Fibroblast of lung (primary cell): ENCODE measurements around the gene RPL36AL. TPM values are rescaled to one million over a fixed set of nuclear protein-coding genes. Genes with fewer than 3 reads are reported as not detected.
"Not testable (repeated sequence)": the region's sequence is repeated elsewhere in the genome, so short reads cannot be mapped to it uniquely, and the experiment has no call there.

Experiments used
- DNase-seq, 2 donors: peaks; one replicate each; pipeline versions ENCODE4 v3.0.0 to v3.0.0-alpha.2; 2010; ENCODE audit warnings: low read depth in 2 of 2
- H2AFZ ChIP-seq: 2 replicates; pipeline ENCODE4 v1.5.1; 2012; ENCODE audit warnings: low read length, control low read depth, inconsistent platforms
- H3K27ac ChIP-seq: 2 replicates; pipeline ENCODE4 v1.5.1; 2011; ENCODE audit warnings: low read length, control low read depth; ENCODE audit not compliant: insufficient read depth
- H3K27me3 ChIP-seq: 2 replicates; pipeline ENCODE4 v1.5.1; 2011; ENCODE audit warnings: mild to moderate bottlenecking, low read length; ENCODE audit not compliant: control insufficient read depth, insufficient read depth
- H3K36me3 ChIP-seq: 2 replicates; pipeline ENCODE4 v1.5.1; 2011; ENCODE audit warnings: low read length; ENCODE audit not compliant: control insufficient read depth, insufficient read depth
- H3K4me1 ChIP-seq: 2 replicates; pipeline ENCODE4 v1.5.1; 2011; ENCODE audit warnings: low read length; ENCODE audit not compliant: control insufficient read depth, insufficient read depth; ENCODE audit errors: extremely low read depth
- H3K4me2 ChIP-seq: 2 replicates; pipeline ENCODE4 v1.5.1; 2011; ENCODE audit warnings: low read length, control low read depth; ENCODE audit not compliant: insufficient read depth; ENCODE audit errors: extremely low read depth
- H3K4me3 ChIP-seq, 4 experiments: fragments of 200-600 bp in 1 of 4; sonication (generic) in 1 of 4; replicated peaks in 1 of 4; 2 replicates each; pipeline ENCODE4 v1.5.1; 2011 to 2016; ENCODE audit warnings: low read length in 4 of 4, low read depth in 3 of 4, mild to moderate bottlenecking in 3 of 4, control low read depth in 2 of 4, inconsistent platforms in 1 of 4, mixed read lengths in 1 of 4; ENCODE audit not compliant: insufficient read depth in 1 of 4; ENCODE audit errors: control extremely low read depth in 1 of 4
- H3K79me2 ChIP-seq: 2 replicates; pipeline ENCODE4 v1.5.1; 2012; ENCODE audit warnings: mild to moderate bottlenecking, low read length, inconsistent platforms; ENCODE audit not compliant: control insufficient read depth, insufficient read depth
- H3K9ac ChIP-seq: 2 replicates; pipeline ENCODE4 v1.5.1; 2011; ENCODE audit warnings: mild to moderate bottlenecking, low read length, control low read depth; ENCODE audit not compliant: insufficient read depth
- H3K9me3 ChIP-seq: 2 replicates; pipeline ENCODE4 v1.5.1; 2012; ENCODE audit warnings: low read depth, low read length; ENCODE audit not compliant: control insufficient read depth, insufficient read depth
- H4K20me1 ChIP-seq: 2 replicates; pipeline ENCODE4 v1.5.1; 2011; ENCODE audit warnings: low read length; ENCODE audit not compliant: control insufficient read depth, insufficient read depth; ENCODE audit errors: extremely low read depth
- EZH2 ChIP-seq: IDR thresholded peaks from 2 replicates; pipeline ENCODE4 v1.5.1; 2012; ENCODE audit warnings: low read length, control low read depth, mild to moderate bottlenecking; ENCODE audit errors: missing control alignments
- polyA plus RNA-seq, 2 donors: library from polyadenylated mRNA; depleted of rRNA in 1 of 2; stranded (reverse) in 1 of 2; unstranded in 1 of 2; fragments of >200 nt; gene quantifications; 2 replicates each; pipeline ENCODE4 v1.2.1, GENCODE V29; 2011 to 2012; ENCODE audit warnings: missing spikeins in 1 of 2
- total RNA-seq: library from RNA; depleted of rRNA; stranded (reverse); fragments of >200 nt; gene quantifications from 2 replicates; pipeline ENCODE4 v1.2.1, GENCODE V29; 2014
- TF ChIP-seq, protein P1 (sequence below), 2 donors: IDR thresholded peaks in 1 of 2; conservative IDR thresholded peaks in 1 of 2; 1 replicate in 1 of 2; 2 replicates in 1 of 2; pipeline ENCODE4 v1.5.1; 2011 to 2012; ENCODE audit warnings: low read length in 2 of 2, control low read depth in 1 of 2, inconsistent platforms in 1 of 2, low read depth in 1 of 2, mild to moderate bottlenecking in 1 of 2

RPL36AL gene
- total and polyA plus RNA-seq, 2 donors (not counting 1 experiment from before 2014, with no cell fraction given): 281 to 383 TPM

DNA sequence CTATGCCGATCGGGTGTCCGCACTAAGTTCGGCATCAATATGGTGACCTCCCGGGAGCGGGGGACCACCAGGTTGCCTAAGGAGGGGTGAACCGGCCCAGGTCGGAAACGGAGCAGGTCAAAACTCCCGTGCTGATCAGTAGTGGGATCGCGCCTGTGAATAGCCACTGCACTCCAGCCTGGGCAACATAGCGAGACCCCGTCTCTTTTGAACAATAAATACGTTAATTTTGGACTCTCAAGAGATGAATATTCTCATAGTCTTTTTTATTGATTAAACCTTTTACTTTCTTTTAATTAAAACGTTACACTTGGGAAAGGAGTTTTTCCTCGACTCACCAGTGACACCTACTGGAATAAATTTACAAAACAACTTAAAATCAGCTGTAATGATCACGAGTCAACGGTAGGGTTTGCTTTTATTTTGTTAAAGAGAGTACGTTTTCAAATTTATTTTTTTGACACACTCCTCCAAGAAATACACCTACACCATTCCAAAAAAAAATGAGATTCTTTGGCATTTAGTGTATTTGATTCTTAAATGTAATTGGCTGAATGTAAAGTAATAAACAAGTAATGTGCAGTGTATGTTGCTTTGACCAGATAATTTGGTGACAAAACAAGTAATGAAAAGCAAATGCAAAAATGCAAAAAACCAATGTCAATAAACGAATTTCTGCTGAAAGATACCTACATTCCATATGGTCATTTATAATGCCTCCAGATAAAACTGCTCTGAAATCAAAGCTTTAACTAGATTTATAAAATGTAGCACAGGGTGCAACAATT lies 33.6 kb downstream of the RPL36AL start:
- H3K36me3 ChIP-seq: peaks cover 9% of the 10 kb centered on the region
- H3K27ac ChIP-seq: peak overlapping the region; percentile 5
- no peaks in the 10 kb centered on the region for H3K4me1 ChIP-seq
- H4K20me1 ChIP-seq: no peaks in the 10 kb centered on the region
- H3K79me2 ChIP-seq: peaks cover 41% of the 10 kb centered on the region
- TF ChIP-seq, protein P1, sequence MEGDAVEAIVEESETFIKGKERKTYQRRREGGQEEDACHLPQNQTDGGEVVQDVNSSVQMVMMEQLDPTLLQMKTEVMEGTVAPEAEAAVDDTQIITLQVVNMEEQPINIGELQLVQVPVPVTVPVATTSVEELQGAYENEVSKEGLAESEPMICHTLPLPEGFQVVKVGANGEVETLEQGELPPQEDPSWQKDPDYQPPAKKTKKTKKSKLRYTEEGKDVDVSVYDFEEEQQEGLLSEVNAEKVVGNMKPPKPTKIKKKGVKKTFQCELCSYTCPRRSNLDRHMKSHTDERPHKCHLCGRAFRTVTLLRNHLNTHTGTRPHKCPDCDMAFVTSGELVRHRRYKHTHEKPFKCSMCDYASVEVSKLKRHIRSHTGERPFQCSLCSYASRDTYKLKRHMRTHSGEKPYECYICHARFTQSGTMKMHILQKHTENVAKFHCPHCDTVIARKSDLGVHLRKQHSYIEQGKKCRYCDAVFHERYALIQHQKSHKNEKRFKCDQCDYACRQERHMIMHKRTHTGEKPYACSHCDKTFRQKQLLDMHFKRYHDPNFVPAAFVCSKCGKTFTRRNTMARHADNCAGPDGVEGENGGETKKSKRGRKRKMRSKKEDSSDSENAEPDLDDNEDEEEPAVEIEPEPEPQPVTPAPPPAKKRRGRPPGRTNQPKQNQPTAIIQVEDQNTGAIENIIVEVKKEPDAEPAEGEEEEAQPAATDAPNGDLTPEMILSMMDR (conservative IDR thresholded peaks at IDR 0.05 in 1 of 2, IDR thresholded peaks at IDR 0.05 in 1 of 2; ENCODE audit: low read depth in 1 of 2, low read length in 2 of 2): peak; percentile 56 to 68
- TF ChIP-seq EZH2: no peak
- H3K4me3 ChIP-seq: peak overlapping the region; percentile 23 to 50 (median 26)
- H2AFZ ChIP-seq: peak overlapping the region; percentile 43
- DNase-seq: peak; percentile 73 to 89
- H3K27me3 ChIP-seq: no peaks in the 10 kb centered on the region
- H3K9ac ChIP-seq: no peak overlapping the region
- peak overlapping the region; percentile 58 for H3K4me2 ChIP-seq
- H3K9me3 ChIP-seq: no peaks in the 10 kb centered on the region

DNA sequence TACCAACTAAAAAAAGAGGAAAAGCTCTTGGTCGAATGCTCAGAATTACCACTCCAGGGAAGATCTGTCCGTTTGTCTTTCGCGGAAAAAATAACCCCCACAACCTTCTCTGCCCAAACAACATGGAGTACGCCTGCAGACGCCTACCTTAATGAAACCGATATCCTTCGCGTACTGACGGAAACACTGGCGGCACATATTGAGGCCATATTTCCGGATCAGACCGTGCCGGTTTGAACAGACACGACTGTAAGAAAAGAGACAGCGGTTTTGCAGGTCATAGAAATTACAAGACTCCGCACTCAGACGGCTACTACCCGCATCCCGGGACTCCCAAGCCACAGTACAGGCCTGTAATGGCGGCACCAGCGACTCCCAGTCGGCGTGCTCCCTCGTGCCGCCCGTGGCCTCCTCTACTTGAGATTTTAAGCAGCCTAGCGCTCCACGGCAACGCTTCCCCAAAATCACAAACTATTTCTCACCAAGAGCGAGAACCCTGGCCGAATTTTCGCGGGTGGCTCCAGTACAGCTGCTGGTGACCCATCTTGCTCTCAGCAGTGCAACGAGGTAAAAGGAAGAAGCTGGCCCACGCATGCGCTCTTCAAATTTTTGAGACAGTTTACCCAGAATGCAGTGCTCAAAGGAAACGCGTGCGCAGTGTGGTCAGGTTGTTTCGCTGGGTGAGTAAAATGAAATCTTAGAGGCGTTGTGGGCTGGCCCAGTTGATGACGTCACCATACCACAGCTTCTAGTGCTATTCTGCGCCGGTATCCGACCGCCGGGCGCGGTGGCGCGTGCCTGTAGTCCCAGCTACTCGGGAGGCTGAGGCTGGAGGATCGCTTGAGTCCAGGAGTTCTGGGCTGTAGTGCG lies 34.4 kb downstream of the RPL36AL start, which contains the start of gene RPS29:
Gene RPS29 (minus strand): TSS at position 578 of the 870 bp plus-strand sequence. CDS start 34 bp downstream, at position 544.
- peak within 1 kb of the TSS; percentile 68 to 97 (median 96) for H3K4me3 ChIP-seq
- peak within 1 kb of the TSS; percentile 87 for H3K9ac ChIP-seq
- H3K9me3 ChIP-seq: no peaks in the 10 kb centered on the region
- no peaks in the 10 kb centered on the region for H3K4me1 ChIP-seq
- DNase-seq: peak; percentile 97 to 100
- H3K27me3 ChIP-seq: no peaks in the 10 kb centered on the region
- TF ChIP-seq, protein P1 (conservative IDR thresholded peaks at IDR 0.05 in 1 of 2, IDR thresholded peaks at IDR 0.05 in 1 of 2; ENCODE audit: low read depth in 1 of 2, low read length in 2 of 2): no peak
- TF ChIP-seq EZH2: no peak
- peak within 1 kb of the TSS; percentile 75 for H3K4me2 ChIP-seq
- peak within 1 kb of the TSS; percentile 97 for H3K27ac ChIP-seq
- H3K79me2 ChIP-seq: peaks cover 47% of the 10 kb centered on the region
- H2AFZ ChIP-seq: peak within 1 kb of the TSS; percentile 43
- H4K20me1 ChIP-seq: no peaks in the 10 kb centered on the region
- peaks cover 9% of the 10 kb centered on the region for H3K36me3 ChIP-seq

DNA sequence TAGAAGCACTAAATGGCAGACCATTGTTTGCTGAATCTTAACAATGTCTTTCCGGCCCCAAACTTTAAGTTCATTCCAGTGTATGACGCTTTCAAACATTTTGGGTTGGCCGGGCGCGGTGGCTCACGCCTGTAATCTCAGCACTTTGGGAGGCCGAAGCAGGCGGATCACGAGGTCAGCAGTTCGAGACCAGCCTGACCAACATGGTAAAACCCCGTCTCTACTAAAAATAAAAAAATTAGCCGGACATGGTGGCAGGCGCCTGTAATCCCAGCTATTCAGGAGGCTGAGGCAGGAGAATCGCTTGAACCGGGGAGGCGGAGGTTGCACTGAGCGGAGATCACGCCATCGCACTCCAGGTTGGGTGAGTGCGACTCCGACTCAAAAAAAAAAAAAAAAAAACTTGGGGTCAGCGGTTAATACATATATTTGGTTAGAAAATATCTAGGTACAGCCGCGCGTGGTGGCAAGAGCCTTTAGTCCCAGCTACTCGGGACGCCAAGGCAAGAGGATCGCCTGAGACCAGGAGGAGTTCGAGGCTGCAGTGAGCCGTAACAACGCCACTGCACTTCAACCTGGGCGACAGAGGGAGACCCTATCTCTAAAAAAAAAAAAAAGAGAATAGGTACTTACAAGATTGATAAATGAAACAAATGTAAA lies 35.3 kb downstream of the RPL36AL start:
- not testable (repeated sequence) for H4K20me1 ChIP-seq, DNase-seq, H3K27me3 ChIP-seq, H2AFZ ChIP-seq, H3K36me3 ChIP-seq, H3K9me3 ChIP-seq, H3K4me1 ChIP-seq
- H3K79me2 ChIP-seq: peaks cover 47% of the 10 kb centered on the region
- peak overlapping the region; percentile 39 for H3K9ac ChIP-seq
- H3K4me2 ChIP-seq: peak overlapping the region; percentile 75
- H3K27ac ChIP-seq: peak overlapping the region; percentile 97
- H3K4me3 ChIP-seq: peak overlapping the region; percentile 68 to 97 (median 96)
